PFSK-1 (cell line): ENCODE measurements around the gene NDC80.

ENCODE experiments used
- POLR2AphosphoS5 ChIP-seq: IDR thresholded peaks from 2 replicates; pipeline ENCODE4 v1.6.1; 2012; ENCODE audit warnings: low read depth, mild to moderate bottlenecking, control low read depth, low read length, moderate library complexity
- TAF1 ChIP-seq: IDR thresholded peaks from 2 replicates; pipeline ENCODE4 v1.6.1; 2012; ENCODE audit warnings: low read length, control low read depth, borderline replicate concordance; ENCODE audit not compliant: insufficient read depth

DNA sequence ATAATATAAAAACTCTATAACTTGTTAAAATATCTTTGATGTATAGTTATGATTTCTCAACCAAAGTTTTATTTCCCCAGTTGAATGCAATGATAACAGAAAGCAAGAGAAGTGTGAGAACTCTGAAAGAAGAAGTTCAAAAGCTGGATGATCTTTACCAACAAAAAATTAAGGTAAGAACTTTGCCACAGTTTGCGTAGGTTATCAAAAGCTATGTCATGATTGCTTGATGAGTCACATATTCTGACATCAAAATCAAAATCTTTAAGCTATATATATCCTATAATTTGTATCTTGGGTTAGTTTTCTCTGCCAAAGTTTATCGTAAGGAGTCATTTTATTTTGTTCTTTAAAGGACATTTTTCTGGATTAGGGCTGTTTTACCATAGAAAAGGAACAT is 35.0 kb downstream of the NDC80 start:
- TF ChIP-seq POLR2AphosphoS5 (no peak), TAF1 (no peak)
